ENCODE data around the gene NR1H3.

DNA sequence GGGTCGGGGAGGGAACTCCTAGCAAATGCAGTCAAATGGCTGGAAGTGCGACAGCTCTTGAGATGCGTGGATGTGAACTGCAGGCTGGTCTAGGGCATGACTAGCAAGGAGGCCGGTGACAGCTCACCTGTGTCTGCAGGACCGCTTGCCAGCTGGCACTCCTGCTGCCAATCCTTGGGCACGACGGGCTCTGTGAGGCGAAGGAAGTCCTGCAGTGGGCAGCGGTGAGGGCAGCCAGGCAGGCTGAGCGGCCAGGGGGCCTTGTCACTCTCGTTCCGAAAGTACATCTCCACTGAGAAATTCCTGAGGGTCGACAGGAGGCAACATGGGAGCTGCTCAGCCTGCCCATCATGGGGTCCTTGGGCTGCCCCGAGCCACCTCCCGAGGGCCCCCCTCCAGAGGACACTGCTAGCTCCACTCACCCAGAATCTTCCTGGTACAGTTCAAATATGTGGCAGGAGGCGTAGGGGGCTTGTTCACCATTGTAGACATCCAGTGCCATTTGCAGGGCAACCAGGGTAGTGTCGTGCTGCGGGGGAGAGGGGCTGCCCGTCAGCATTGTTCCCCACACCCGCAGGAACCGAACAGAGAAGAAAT lies 15.1 kb upstream of the NR1H3 start:
- TF ChIP-seq RAD21 (IDR thresholded peaks at IDR 0.05) = no peak
- TF ChIP-seq, protein P1, sequence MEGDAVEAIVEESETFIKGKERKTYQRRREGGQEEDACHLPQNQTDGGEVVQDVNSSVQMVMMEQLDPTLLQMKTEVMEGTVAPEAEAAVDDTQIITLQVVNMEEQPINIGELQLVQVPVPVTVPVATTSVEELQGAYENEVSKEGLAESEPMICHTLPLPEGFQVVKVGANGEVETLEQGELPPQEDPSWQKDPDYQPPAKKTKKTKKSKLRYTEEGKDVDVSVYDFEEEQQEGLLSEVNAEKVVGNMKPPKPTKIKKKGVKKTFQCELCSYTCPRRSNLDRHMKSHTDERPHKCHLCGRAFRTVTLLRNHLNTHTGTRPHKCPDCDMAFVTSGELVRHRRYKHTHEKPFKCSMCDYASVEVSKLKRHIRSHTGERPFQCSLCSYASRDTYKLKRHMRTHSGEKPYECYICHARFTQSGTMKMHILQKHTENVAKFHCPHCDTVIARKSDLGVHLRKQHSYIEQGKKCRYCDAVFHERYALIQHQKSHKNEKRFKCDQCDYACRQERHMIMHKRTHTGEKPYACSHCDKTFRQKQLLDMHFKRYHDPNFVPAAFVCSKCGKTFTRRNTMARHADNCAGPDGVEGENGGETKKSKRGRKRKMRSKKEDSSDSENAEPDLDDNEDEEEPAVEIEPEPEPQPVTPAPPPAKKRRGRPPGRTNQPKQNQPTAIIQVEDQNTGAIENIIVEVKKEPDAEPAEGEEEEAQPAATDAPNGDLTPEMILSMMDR (IDR thresholded peaks at IDR 0.05; ENCODE audit: low read depth, low read length, missing input control) = no peak
- TF ChIP-seq, protein P2, sequence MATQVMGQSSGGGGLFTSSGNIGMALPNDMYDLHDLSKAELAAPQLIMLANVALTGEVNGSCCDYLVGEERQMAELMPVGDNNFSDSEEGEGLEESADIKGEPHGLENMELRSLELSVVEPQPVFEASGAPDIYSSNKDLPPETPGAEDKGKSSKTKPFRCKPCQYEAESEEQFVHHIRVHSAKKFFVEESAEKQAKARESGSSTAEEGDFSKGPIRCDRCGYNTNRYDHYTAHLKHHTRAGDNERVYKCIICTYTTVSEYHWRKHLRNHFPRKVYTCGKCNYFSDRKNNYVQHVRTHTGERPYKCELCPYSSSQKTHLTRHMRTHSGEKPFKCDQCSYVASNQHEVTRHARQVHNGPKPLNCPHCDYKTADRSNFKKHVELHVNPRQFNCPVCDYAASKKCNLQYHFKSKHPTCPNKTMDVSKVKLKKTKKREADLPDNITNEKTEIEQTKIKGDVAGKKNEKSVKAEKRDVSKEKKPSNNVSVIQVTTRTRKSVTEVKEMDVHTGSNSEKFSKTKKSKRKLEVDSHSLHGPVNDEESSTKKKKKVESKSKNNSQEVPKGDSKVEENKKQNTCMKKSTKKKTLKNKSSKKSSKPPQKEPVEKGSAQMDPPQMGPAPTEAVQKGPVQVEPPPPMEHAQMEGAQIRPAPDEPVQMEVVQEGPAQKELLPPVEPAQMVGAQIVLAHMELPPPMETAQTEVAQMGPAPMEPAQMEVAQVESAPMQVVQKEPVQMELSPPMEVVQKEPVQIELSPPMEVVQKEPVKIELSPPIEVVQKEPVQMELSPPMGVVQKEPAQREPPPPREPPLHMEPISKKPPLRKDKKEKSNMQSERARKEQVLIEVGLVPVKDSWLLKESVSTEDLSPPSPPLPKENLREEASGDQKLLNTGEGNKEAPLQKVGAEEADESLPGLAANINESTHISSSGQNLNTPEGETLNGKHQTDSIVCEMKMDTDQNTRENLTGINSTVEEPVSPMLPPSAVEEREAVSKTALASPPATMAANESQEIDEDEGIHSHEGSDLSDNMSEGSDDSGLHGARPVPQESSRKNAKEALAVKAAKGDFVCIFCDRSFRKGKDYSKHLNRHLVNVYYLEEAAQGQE (IDR thresholded peaks at IDR 0.05) = no peak
- no peak for TF ChIP-seq JUND (IDR thresholded peaks at IDR 0.05)
- TF ChIP-seq TAF1 (conservative IDR thresholded peaks at IDR 0.05) = no peak
- TF ChIP-seq YY1 (IDR thresholded peaks at IDR 0.05) = no peak

Measured in liver (tissue), 3 donors.